ENCODE results near the gene ABLIM2.

DNA sequence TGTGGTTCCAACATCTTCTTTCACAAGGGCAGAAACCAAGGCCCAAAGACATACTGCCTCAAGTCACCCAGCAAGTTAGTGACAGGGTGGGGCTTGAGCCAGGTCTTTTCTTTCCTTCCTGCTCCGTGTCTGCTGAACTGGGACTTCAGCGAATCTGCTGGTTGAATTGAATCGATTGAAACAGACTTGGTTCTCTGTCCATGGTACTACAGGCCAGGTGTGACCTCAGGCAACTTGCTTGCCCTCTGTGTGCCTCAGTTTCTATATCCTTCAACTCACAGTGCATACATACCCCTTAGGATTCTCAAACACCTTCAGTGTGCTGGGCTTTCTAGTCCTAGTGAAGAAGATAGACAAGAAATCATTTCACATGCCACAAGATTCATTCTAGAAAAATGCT, 2.0 kb upstream of the ABLIM2 start:
- TF ChIP-seq, protein P1, sequence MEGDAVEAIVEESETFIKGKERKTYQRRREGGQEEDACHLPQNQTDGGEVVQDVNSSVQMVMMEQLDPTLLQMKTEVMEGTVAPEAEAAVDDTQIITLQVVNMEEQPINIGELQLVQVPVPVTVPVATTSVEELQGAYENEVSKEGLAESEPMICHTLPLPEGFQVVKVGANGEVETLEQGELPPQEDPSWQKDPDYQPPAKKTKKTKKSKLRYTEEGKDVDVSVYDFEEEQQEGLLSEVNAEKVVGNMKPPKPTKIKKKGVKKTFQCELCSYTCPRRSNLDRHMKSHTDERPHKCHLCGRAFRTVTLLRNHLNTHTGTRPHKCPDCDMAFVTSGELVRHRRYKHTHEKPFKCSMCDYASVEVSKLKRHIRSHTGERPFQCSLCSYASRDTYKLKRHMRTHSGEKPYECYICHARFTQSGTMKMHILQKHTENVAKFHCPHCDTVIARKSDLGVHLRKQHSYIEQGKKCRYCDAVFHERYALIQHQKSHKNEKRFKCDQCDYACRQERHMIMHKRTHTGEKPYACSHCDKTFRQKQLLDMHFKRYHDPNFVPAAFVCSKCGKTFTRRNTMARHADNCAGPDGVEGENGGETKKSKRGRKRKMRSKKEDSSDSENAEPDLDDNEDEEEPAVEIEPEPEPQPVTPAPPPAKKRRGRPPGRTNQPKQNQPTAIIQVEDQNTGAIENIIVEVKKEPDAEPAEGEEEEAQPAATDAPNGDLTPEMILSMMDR (conservative IDR thresholded peaks at IDR 0.05; ENCODE audit: low read length), result no peak
- no peak for TF ChIP-seq EZH2phosphoT487 (IDR thresholded peaks at IDR 0.05; ENCODE audit: borderline replicate concordance, low read depth, low read length)
